ENCODE measurements around the gene ERBB3.
A peak's percentile ranks its signal among the peaks of the same experiment; 100 is the strongest.

ERBB3 gene

GRCh38 chr12:56107242-56107641 is 27.3 kb downstream of the ERBB3 start:
- Histone ChIP-seq H3K27ac (ENCODE audit: low read depth, low read length) (no peak overlapping the region), H3K27me3 (ENCODE audit: low read length) (no peaks in the 10 kb centered on the region), H3K4me2 (ENCODE audit: low read depth, low read length, poor library complexity, severe bottlenecking) (no peak overlapping the region), H4K20me1 (ENCODE audit: low read depth, low read length) (peaks cover 9% of the 10 kb centered on the region; the same call in 1 of the 2 replicates), H2AFZ (ENCODE audit: low read depth, low read length, severe bottlenecking) (no peak overlapping the region), H3K9ac (ENCODE audit: low read length) (no peak overlapping the region), H3F3A (ENCODE audit: insufficient read depth) (peaks cover 39% of the 10 kb centered on the region), H3K9me3 (ENCODE audit: insufficient read depth, low read length) (no peaks in the 10 kb centered on the region), H3K4me3 (ENCODE audit: insufficient read depth, low read length, poor library complexity, severe bottlenecking) (no peak overlapping the region), H3K9me2 (replicated peaks; ENCODE audit: insufficient read depth, low read length) (no peaks in the 10 kb centered on the region), H3K79me2 (ENCODE audit: insufficient read depth, low read length) (peaks cover 40% of the 10 kb centered on the region), H3K36me3 (ENCODE audit: low read length) (peaks cover 33% of the 10 kb centered on the region)
- TF ChIP-seq CTCF (IDR thresholded peaks at IDR 0.05; ENCODE audit: insufficient read depth, low read length, poor library complexity, severe bottlenecking) (no peak), EZH2phosphoT487 (conservative IDR thresholded peaks at IDR 0.05; ENCODE audit: low read length) (no peak)

GRCh38 chr12:56110571-56110970 is 30.6 kb downstream of the ERBB3 start:
- H3K9ac ChIP-seq (ENCODE audit: low read length): no peak overlapping the region
- peaks cover 33% of the 10 kb centered on the region for H3K36me3 ChIP-seq (ENCODE audit: low read length)
- H3K4me3 ChIP-seq (ENCODE audit: insufficient read depth, low read length, poor library complexity, severe bottlenecking): no peak overlapping the region
- H3K9me2 ChIP-seq (replicated peaks; ENCODE audit: insufficient read depth, low read length): no peaks in the 10 kb centered on the region
- H3K4me2 ChIP-seq (ENCODE audit: low read depth, low read length, poor library complexity, severe bottlenecking): no peak overlapping the region
- H3K79me2 ChIP-seq (ENCODE audit: insufficient read depth, low read length): peaks cover 28% of the 10 kb centered on the region
- peaks cover 9% of the 10 kb centered on the region; the same call in 1 of the 2 replicates for H4K20me1 ChIP-seq (ENCODE audit: low read depth, low read length)
- no peak overlapping the region for H2AFZ ChIP-seq (ENCODE audit: low read depth, low read length, severe bottlenecking)
- H3F3A ChIP-seq (ENCODE audit: insufficient read depth): peaks cover 63% of the 10 kb centered on the region
- no peaks in the 10 kb centered on the region for H3K9me3 ChIP-seq (ENCODE audit: insufficient read depth, low read length)
- no peak overlapping the region for H3K27ac ChIP-seq (ENCODE audit: low read depth, low read length)
- no peak for TF ChIP-seq CTCF (IDR thresholded peaks at IDR 0.05; ENCODE audit: insufficient read depth, low read length, poor library complexity, severe bottlenecking)
- TF ChIP-seq EZH2phosphoT487 (conservative IDR thresholded peaks at IDR 0.05; ENCODE audit: low read length): no peak
- no peaks in the 10 kb centered on the region for H3K27me3 ChIP-seq (ENCODE audit: low read length)

GRCh38 chr12:56114084-56114483 is 34.1 kb downstream of the ERBB3 start:
- H3K36me3 ChIP-seq (ENCODE audit: low read length): peaks cover 17% of the 10 kb centered on the region
- H3K4me3 ChIP-seq (ENCODE audit: insufficient read depth, low read length, poor library complexity, severe bottlenecking): no peak overlapping the region
- H4K20me1 ChIP-seq (ENCODE audit: low read depth, low read length): no peaks in the 10 kb centered on the region
- H3F3A ChIP-seq (ENCODE audit: insufficient read depth): peaks cover 79% of the 10 kb centered on the region
- peak overlapping the region; percentile 11 for H3K27ac ChIP-seq (ENCODE audit: low read depth, low read length)
- no peak overlapping the region for H2AFZ ChIP-seq (ENCODE audit: low read depth, low read length, severe bottlenecking)
- no peaks in the 10 kb centered on the region for H3K9me3 ChIP-seq (ENCODE audit: insufficient read depth, low read length)
- H3K9me2 ChIP-seq (replicated peaks; ENCODE audit: insufficient read depth, low read length): no peaks in the 10 kb centered on the region
- no peaks in the 10 kb centered on the region for H3K27me3 ChIP-seq (ENCODE audit: low read length)
- no peak overlapping the region for H3K4me2 ChIP-seq (ENCODE audit: low read depth, low read length, poor library complexity, severe bottlenecking)
- H3K79me2 ChIP-seq (ENCODE audit: insufficient read depth, low read length): peaks cover 16% of the 10 kb centered on the region
- no peak for TF ChIP-seq CTCF (IDR thresholded peaks at IDR 0.05; ENCODE audit: insufficient read depth, low read length, poor library complexity, severe bottlenecking)
- TF ChIP-seq EZH2phosphoT487 (conservative IDR thresholded peaks at IDR 0.05; ENCODE audit: low read length): no peak
- H3K9ac ChIP-seq (ENCODE audit: low read length): no peak overlapping the region

Measured in SU-DHL-6 (cell line).